Heart left ventricle (tissue), 16 donors: ENCODE data around the gene SUFU. TPM values are rescaled to one million over a fixed set of nuclear protein-coding genes. Genes with fewer than 3 reads are reported as not detected.

Experiments used
- ATAC-seq, 4 donors: fragments of 200-7000 bp; cut with Tn5 transposase; one replicate each; pipeline ENCODE4 v1.9.1; 2020 to 2022; ENCODE audit warnings: moderate library complexity in 4 of 4, mild to moderate bottlenecking in 3 of 4, moderate number of reproducible peaks in 1 of 4
- DNase-seq, 5 donors: peaks; one replicate each; pipeline ENCODE4 v3.0.0-alpha.2; 2020
- H3K27ac ChIP-seq, 12 donors: fragments of 200-600 bp; sonication (generic) in 4 of 12; one replicate each; pipeline versions ENCODE4 v1.5.0 to v1.8.0; 2016 to 2022; ENCODE audit warnings: mild to moderate bottlenecking in 2 of 12
- H3K27me3 ChIP-seq, 9 donors: fragments of 200-600 bp; sonication (generic) in 2 of 9; one replicate each; pipeline versions ENCODE4 v1.5.1 to v1.8.0; 2016 to 2022; ENCODE audit warnings: mild to moderate bottlenecking in 3 of 9
- H3K36me3 ChIP-seq, 9 donors: fragments of 200-600 bp; sonication (generic) in 2 of 9; one replicate each; pipeline versions ENCODE4 v1.5.0 to v1.8.0; 2018 to 2022; ENCODE audit warnings: mild to moderate bottlenecking in 2 of 9
- H3K4me1 ChIP-seq, 12 donors: fragments of 200-600 bp; sonication (generic) in 4 of 12; one replicate each; pipeline versions ENCODE4 v1.5.0 to v1.8.0; 2016 to 2022; ENCODE audit warnings: mild to moderate bottlenecking in 3 of 12
- H3K4me3 ChIP-seq, 12 donors: fragments of 200-600 bp; sonication (generic) in 4 of 12; one replicate each; pipeline versions ENCODE4 v1.5.0 to v1.8.0; 2017 to 2022; ENCODE audit warnings: mild to moderate bottlenecking in 9 of 12, moderate library complexity in 4 of 12
- H3K9me3 ChIP-seq, 12 donors: fragments of 200-600 bp; sonication (generic) in 4 of 12; one replicate each; pipeline versions ENCODE4 v1.5.0 to v1.8.0; 2016 to 2022; ENCODE audit warnings: mild to moderate bottlenecking in 1 of 12
- CTCF ChIP-seq, 12 donors: fragments of 200-600 bp; sonication (generic) in 4 of 12; IDR thresholded peaks; one replicate each; pipeline versions ENCODE4 v1.5.0 to v1.8.0; 2018 to 2022; ENCODE audit warnings: antibody characterized with exemption in 12 of 12, mild to moderate bottlenecking in 5 of 12
- POLR2A ChIP-seq, 2 donors: fragments of 450-650 bp; IDR thresholded peaks; one replicate each; pipeline ENCODE4 v1.6.1; 2017; ENCODE audit warnings: antibody characterized with exemption in 2 of 2, mild to moderate bottlenecking in 2 of 2, moderate library complexity in 2 of 2
- WGBS, 4 donors: extraction: QIAGEN DNeasy Blood & Tissue Kit in 2 of 4; methylation state at CpG; one replicate each; pipeline versions ENCODE4 v1.1.5 to v1.1.7; 2013 to 2018; 5-methylcytosine and 5-hydroxymethylcytosine counted together
- intact Hi-C, 10 donors: fragments of 100-400 bp; cut with DNase I; formaldehyde crosslinking; loops; one replicate each; pipeline versions ENCODE4 v1.11.1 to v1.14.2; 2022
- polyA plus RNA-seq, 2 donors: library from polyadenylated mRNA; stranded (reverse); fragments of 200-250 nt; gene quantifications; one replicate each; pipeline ENCODE4 v1.2.3, GENCODE V29; 2013
- total RNA-seq, 9 donors: library from RNA; depleted of rRNA in 2 of 9; stranded (reverse); fragments of >200 nt in 2 of 9; fragmentation: NEBNext Ultra II Directional in 3 of 9; extraction: Animal tissue kit (Norgen Biotek cat#: 25700) in 3 of 9; gene quantifications; one replicate each; pipeline versions ENCODE4 v1.1.0 to v1.2.4, GENCODE V29; 2016 to 2023
- donor health status: ischemic (EF 13 %, LVEDD 7.1; RV severe dilation, severe dysfunction).
- donor health status: healthy with polysubstance abuse.
- donor health status: DM: no; HTN: yes; CAD: no.
- donor health status: DM: no; HTN: no; CAD: no.
- donor health status: ischemic (EF 25% LVEDD 6.9; RV normal size, moderate dysfunction).
- donor health status: ischemic (EF 25% LVEDD 5.7; RV mildly dilated, moderate dysfunction).
- donor health status: healthy.
- donor health status: DM: yes; HTN: yes; CAD: no.
- donor health status: ischemic (EF 35%, LVEDD 5.7; RV mildly dilated, moderate dysfunction).
- donor health status: nonischemic (EF 11% LVEDD 7.7; RV severe dilation, severe dysfunction).
- donor health status: DM: yes; HTN: yes; CAD: no.
- donor health status: PGD.
- donor health status: ischemic (EF 29% LVEDD 5.4; RV normal size, mild dysfunction).
- donor health status: nonischemic (EF 23%, LVEDD 6.1; RV moderate dilation, normal function).

The SUFU gene
- total and polyA plus RNA-seq, 11 donors = 3.7 to 12.7 (median 7.5) TPM

GRCh38 chr10:102668326-102669107 is 164.7 kb downstream of the SUFU start:
- DNase-seq (no peak), ATAC-seq (no peak)
- no peaks in the 10 kb centered on the region for H3K36me3 ChIP-seq
- H3K27me3 ChIP-seq = no peaks in the 10 kb centered on the region
- intact Hi-C loops = no loop called here
- WGBS, 4 donors = 82 to 93% (median 88%) methylated on average over 8 to 10 of the region's 10 CpGs
- H3K4me3 ChIP-seq = no peak overlapping the region
- no peak for TF ChIP-seq CTCF (IDR thresholded peaks at IDR 0.05)
- TF ChIP-seq POLR2A (IDR thresholded peaks at IDR 0.05) = no peak
- no peaks in the 10 kb centered on the region for H3K9me3 ChIP-seq
- peaks cover 2 to 49% (median 27%) of the 10 kb centered on the region in 12 donors for H3K4me1 ChIP-seq
- H3K27ac ChIP-seq = peak overlapping the region in 10 of 12 donors; percentile 41 to 86 (median 70)

GRCh38 chr10:102669206-102670064 is 165.7 kb downstream of the SUFU start:
- Histone ChIP-seq H3K36me3 (no peaks in the 10 kb centered on the region), H3K9me3 (no peaks in the 10 kb centered on the region), H3K4me3 (no peak overlapping the region), H3K4me1 (peaks cover 2 to 58% (median 34%) of the 10 kb centered on the region in 12 donors), H3K27ac (peak overlapping the region; percentile 41 to 86 (median 74)), H3K27me3 (no peaks in the 10 kb centered on the region)
- DNase-seq (peak in 3 of 5 donors; percentile 45 to 88 (median 80)), ATAC-seq (peak; percentile 84 to 88 (median 85))
- WGBS, 4 donors = 44 to 57% (median 55%) methylated on average over 3 to 7 of the region's 7 CpGs
- intact Hi-C loops = loop anchor here in 1 of 10 donors (5.0 kb wide), 1 partner anchor 43 kb away; the partner anchor contains the start of genes ARL3 and SFXN2
- TF ChIP-seq POLR2A (IDR thresholded peaks at IDR 0.05) (peak in 1 of 2 donors; percentile 21), CTCF (IDR thresholded peaks at IDR 0.05) (peak in 7 of 12 donors; percentile 18 to 62 (median 50))

DNA sequence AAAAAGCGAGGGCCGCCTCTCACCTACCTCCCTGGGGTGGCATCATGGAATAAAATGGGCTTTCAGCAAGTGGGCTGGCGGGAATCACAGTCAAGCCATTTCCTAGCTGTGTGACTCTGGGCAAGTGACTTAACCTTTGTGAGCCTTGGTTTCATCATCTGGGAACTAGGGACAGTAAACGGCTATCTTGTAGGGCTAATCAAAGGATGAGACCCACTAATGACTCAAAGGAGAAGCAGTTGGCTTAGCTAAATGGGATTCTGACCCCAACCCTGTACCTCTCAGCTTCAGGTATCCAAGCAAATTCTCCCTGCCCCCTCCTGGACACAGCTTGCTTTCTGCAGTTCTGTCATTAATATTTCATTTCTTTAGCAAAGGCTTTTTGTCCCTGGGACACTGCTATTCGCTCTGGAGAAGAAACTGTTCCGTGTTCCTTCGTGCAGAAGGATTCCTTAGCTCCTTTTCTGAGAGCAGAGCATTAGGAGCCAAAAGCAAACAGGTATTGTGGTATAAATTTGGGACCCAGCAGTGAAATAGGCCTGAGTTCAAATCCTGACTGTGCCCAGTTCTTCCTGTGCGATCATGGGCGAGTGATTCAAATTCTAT is 166.4 kb downstream of the SUFU start:
- ATAC-seq (no peak), DNase-seq (no peak)
- intact Hi-C loops = loop anchor here in 1 of 10 donors (5.0 kb wide), 1 partner anchor 42 kb away; the partner anchor contains the start of genes ARL3 and SFXN2
- H3K27ac ChIP-seq = peak overlapping the region; percentile 41 to 86 (median 74)
- TF ChIP-seq POLR2A (IDR thresholded peaks at IDR 0.05) (no peak), CTCF (IDR thresholded peaks at IDR 0.05) (peak in 1 of 12 donors; percentile 1)
- H3K4me1 ChIP-seq = peaks cover 8 to 65% (median 42%) of the 10 kb centered on the region in 12 donors
- H3K36me3 ChIP-seq = no peaks in the 10 kb centered on the region
- WGBS, 4 donors = 87 to 94% (median 92%) methylated on average over 7 to 9 of the region's 9 CpGs
- no peaks in the 10 kb centered on the region for H3K27me3 ChIP-seq
- H3K9me3 ChIP-seq = no peaks in the 10 kb centered on the region
- no peak overlapping the region for H3K4me3 ChIP-seq
